Esophagus (tissue), 2 donors: ENCODE results near the gene BCL2. TPM values are rescaled to one million over a fixed set of nuclear protein-coding genes. Genes with fewer than 3 reads are reported as not detected.

ENCODE experiments used
- H3K27ac ChIP-seq, 2 donors: one replicate each; pipeline ENCODE4 v1.5.1; 2013; ENCODE audit warnings: low read depth in 2 of 2, mild to moderate bottlenecking in 2 of 2, inconsistent platforms in 1 of 2, low read length in 1 of 2, moderate library complexity in 1 of 2
- H3K27me3 ChIP-seq, 2 donors: one replicate each; pipeline ENCODE4 v1.6.1; 2013; ENCODE audit warnings: low read length in 2 of 2, control low read depth in 1 of 2, mild to moderate bottlenecking in 1 of 2; ENCODE audit not compliant: insufficient read depth in 2 of 2, control insufficient read depth in 1 of 2
- H3K36me3 ChIP-seq, 2 donors: one replicate each; pipeline ENCODE4 v1.6.1; 2013; ENCODE audit warnings: low read length in 1 of 2; ENCODE audit not compliant: control insufficient read depth in 2 of 2, insufficient read depth in 2 of 2
- H3K4me1 ChIP-seq, 2 donors: one replicate each; pipeline ENCODE4 v1.6.1; 2013; ENCODE audit warnings: low read length in 1 of 2; ENCODE audit not compliant: control insufficient read depth in 2 of 2, insufficient read depth in 2 of 2
- H3K4me3 ChIP-seq, 2 donors: one replicate each; pipeline ENCODE4 v1.5.1; 2013; ENCODE audit warnings: low read length in 2 of 2, mild to moderate bottlenecking in 2 of 2, low read depth in 1 of 2, moderate library complexity in 1 of 2
- H3K9me3 ChIP-seq, 2 donors: one replicate each; pipeline ENCODE4 v1.6.1; 2013; ENCODE audit warnings: mild to moderate bottlenecking in 2 of 2, low read depth in 1 of 2, low read length in 1 of 2, moderate library complexity in 1 of 2; ENCODE audit not compliant: control insufficient read depth in 2 of 2, insufficient read depth in 1 of 2
- WGBS, 2 donors: extraction: QIAGEN DNeasy Blood & Tissue Kit; methylation state at CpG; one replicate each; pipeline ENCODE4 v1.1.7; 2013; 5-methylcytosine and 5-hydroxymethylcytosine counted together
- polyA plus RNA-seq, 2 donors: library from polyadenylated mRNA; stranded (reverse); fragments of 200-250 nt; gene quantifications; one replicate each; pipeline ENCODE4 v1.2.3, GENCODE V29; 2013
- donor health status: healthy with polysubstance abuse.
- donor health status: Bipolar disorder and iron deficiency.

BCL2 gene
- polyA plus RNA-seq, 2 donors: 1.3 to 1.9 TPM

DNA sequence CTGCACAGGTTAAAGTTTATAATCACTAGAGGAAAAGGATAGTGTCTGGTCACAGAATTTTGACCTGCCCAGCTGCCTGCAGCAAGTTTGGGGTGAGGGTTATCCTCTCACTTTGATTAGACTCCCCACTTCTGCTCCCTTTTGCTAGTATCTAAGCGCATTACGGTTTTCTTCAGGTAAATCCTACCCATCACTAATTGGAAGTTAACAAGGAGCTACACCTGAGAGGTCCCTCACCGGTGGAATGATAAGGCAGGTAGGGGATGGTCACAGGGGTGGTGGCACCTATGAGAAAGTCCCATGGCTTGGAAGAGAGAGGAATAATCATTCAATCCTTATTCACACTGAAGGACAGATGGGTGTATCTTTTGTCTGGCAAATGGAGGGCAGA lies 7.6 kb downstream of the BCL2 start:
- Histone ChIP-seq H3K36me3 (no peaks in the 10 kb centered on the region), H3K27ac (no peak overlapping the region), H3K4me3 (no peak overlapping the region), H3K4me1 (peaks cover 0 to 2% of the 10 kb centered on the region in 2 donors), H3K27me3 (no peaks in the 10 kb centered on the region), H3K9me3 (no peaks in the 10 kb centered on the region)
- WGBS, 2 donors: 95 to 96% methylated on average over 3 of the region's 3 CpGs

DNA sequence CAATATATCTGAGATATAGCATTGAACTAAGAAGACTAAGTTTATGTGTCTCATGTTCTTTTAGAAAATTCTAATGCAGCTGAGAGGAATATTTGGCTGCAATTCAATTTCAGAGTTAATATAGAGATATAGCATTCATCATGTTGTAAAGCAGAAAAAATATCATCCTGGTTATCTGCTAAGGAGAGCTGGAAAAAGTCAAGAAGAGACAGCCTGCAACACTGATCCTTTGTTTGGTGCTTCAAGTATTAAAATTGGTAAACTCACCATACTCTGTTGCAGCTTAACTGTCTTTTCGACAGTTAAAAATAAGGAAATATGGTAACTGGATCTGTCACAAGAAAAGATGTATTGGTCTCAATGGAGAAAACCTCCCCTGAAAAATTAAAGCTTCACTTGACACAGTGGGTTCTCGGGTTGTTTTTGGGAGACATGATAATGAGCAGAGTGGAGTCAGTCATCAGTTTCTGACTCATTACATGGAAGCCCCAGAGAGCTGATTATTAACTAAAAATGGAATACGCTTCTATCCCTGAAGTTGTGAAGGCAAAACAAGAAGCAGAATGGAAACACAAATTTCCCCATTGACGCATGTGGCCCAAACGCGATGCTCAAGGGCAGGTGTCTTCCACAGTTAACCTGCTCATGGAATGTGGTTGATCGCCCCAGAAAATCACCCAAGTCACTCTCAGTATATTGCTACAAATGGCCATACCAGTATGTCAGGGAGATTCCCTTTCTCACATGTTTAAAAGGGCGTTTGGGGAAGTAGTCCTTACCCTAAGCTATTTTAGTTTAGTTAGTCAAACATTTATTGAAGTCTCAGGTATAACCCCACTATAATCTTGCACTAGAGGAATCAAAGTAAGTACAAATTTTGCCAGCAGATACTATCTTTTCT lies 8.2 kb downstream of the BCL2 start:
- no peaks in the 10 kb centered on the region for H3K9me3 ChIP-seq
- H3K27me3 ChIP-seq: no peaks in the 10 kb centered on the region
- H3K36me3 ChIP-seq: no peaks in the 10 kb centered on the region
- H3K4me1 ChIP-seq: peaks cover 0 to 2% of the 10 kb centered on the region in 2 donors
- no peak overlapping the region for H3K4me3 ChIP-seq
- no peak overlapping the region for H3K27ac ChIP-seq
- 76 to 80% methylated on average over 8 of the region's 8 CpGs for WGBS, 2 donors

- Histone ChIP-seq H3K36me3 (peaks cover 0 to 2% of the 10 kb centered on the region in 2 donors), H3K4me3 (no peak overlapping the region), H3K4me1 (peaks cover 0 to 2% of the 10 kb centered on the region in 2 donors), H3K9me3 (no peaks in the 10 kb centered on the region), H3K27ac (no peak overlapping the region), H3K27me3 (no peaks in the 10 kb centered on the region)
- 70 to 84% methylated on average over 5 of the region's 5 CpGs for WGBS, 2 donors
Measured at GRCh38 chr18:63309422-63309821, 10.1 kb downstream of the BCL2 start.

DNA sequence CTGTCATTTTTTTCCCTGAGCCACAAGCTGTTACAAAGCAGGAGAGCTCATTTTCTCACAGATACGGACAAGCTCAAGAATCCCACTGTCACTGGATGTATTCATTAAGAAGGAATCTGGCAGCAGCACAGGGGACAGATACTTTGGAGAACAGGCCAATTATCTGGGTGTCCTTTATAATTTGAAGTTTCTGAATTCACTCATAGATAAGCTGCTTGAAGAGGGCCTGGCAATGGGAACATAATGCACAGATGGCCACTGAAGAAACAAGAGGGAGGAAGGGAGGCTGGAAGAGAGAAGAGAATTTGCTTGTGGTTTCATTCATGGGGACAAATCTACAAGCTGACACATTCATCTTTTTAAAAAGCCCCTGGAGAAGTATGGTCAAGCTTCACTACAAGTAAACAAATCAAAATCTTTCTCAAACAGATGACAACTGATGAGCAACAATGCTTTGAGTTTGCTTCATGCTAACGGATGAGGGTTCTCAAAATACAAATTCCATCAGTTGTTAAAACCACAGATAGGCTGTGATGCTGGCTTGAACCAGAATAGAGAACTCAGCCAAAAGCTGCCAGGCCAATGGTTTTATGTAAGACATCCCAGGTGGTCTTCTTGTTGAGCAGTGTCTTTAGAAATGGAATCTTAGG lies 11.9 kb downstream of the BCL2 start:
- H3K27ac ChIP-seq: no peak overlapping the region
- H3K36me3 ChIP-seq: peaks cover 0 to 2% of the 10 kb centered on the region in 2 donors
- 67 to 69% methylated on average over 2 of the region's 2 CpGs for WGBS, 2 donors
- no peaks in the 10 kb centered on the region for H3K9me3 ChIP-seq
- peaks cover 0 to 2% of the 10 kb centered on the region in 2 donors for H3K4me1 ChIP-seq
- no peaks in the 10 kb centered on the region for H3K27me3 ChIP-seq
- no peak overlapping the region for H3K4me3 ChIP-seq

DNA sequence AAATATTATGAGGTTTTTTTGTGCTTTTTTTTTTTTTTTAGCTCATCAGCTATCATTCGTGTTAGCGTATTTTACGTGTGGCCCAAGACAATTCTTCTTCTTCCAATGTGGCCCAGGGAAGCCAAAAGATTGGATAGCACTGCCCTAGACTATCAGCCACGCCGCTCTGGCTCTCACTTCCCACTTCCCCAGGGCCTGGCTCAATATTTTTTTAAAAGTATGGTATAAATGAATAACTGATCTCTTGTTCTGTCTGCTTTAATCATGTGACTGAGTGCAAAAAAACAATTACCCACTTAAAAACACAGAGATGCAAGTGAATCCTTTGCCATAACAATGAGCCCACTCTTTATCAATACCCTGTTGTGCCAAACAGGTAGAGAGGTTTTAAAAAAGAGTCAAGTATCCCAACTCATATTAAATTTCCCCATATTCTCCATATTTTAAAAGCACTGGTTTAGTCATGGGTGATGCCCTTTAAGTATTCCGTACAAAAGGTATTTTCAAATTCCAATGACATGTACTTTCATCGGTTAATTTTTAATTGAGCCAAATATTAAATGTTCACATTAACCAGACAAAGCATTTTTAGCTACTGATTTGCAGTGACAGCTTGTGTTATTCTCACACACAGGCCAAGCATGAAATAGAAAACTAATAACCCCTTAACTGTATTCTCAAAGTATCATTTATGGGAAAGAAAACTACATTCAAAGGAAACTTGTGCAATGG lies 12.6 kb downstream of the BCL2 start:
- Histone ChIP-seq H3K4me3 (no peak overlapping the region), H3K4me1 (peaks cover 0 to 2% of the 10 kb centered on the region in 2 donors), H3K36me3 (peaks cover 0 to 2% of the 10 kb centered on the region in 2 donors), H3K27me3 (no peaks in the 10 kb centered on the region), H3K9me3 (no peaks in the 10 kb centered on the region), H3K27ac (no peak overlapping the region)
- WGBS, 2 donors: 83 to 92% methylated on average over 7 of the region's 7 CpGs

DNA sequence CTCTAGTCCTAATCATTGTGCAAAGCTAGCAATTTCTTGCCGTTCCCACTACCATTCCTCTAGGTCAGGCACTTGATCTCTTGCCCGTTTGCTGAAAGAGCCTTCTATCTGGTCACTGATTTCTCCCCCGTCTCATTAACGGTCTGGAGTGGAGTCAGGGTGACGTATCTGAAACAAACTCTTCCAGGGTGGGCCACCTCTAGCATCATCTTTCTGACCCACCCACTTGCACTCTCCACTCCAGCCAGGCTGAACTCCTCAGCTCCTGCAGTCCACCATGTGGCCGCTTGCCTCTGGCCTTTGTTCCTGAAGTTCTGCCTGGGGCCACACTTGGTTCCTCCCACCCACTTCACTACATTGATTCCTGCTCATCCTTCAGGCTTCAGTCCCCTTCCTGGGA lies 13.3 kb downstream of the BCL2 start:
- Histone ChIP-seq H3K4me1 (peaks cover 0 to 2% of the 10 kb centered on the region in 2 donors), H3K9me3 (no peaks in the 10 kb centered on the region), H3K27me3 (no peaks in the 10 kb centered on the region), H3K4me3 (no peak overlapping the region), H3K27ac (no peak overlapping the region), H3K36me3 (peaks cover 0 to 2% of the 10 kb centered on the region in 2 donors)
- 87% methylated on average over 6 of the region's 6 CpGs for WGBS, 2 donors

- Histone ChIP-seq H3K4me3 (no peak overlapping the region), H3K4me1 (peaks cover 0 to 6% of the 10 kb centered on the region in 2 donors), H3K36me3 (peaks cover 0 to 2% of the 10 kb centered on the region in 2 donors), H3K27me3 (no peaks in the 10 kb centered on the region), H3K27ac (no peak overlapping the region), H3K9me3 (no peaks in the 10 kb centered on the region)
- WGBS, 2 donors: 71 to 77% methylated on average over 3 of the region's 3 CpGs
Measured at GRCh38 chr18:63303547-63303946, 16.0 kb downstream of the BCL2 start.

GRCh38 chr18:63302636-63303405 lies 16.7 kb downstream of the BCL2 start:
- WGBS, 2 donors: 60 to 66% methylated on average over 5 of the region's 5 CpGs
- H3K4me3 ChIP-seq: no peak overlapping the region
- H3K9me3 ChIP-seq: no peaks in the 10 kb centered on the region
- H3K4me1 ChIP-seq: peaks cover 0 to 6% of the 10 kb centered on the region in 2 donors
- peaks cover 0 to 2% of the 10 kb centered on the region in 2 donors for H3K36me3 ChIP-seq
- no peak overlapping the region for H3K27ac ChIP-seq
- no peaks in the 10 kb centered on the region for H3K27me3 ChIP-seq

- H3K4me3 ChIP-seq: no peak overlapping the region
- no peak overlapping the region for H3K27ac ChIP-seq
- no peaks in the 10 kb centered on the region for H3K27me3 ChIP-seq
- 51 to 70% methylated on average over 4 of the region's 4 CpGs for WGBS, 2 donors
- no peaks in the 10 kb centered on the region for H3K9me3 ChIP-seq
- peaks cover 0 to 2% of the 10 kb centered on the region in 2 donors for H3K36me3 ChIP-seq
- H3K4me1 ChIP-seq: peaks cover 0 to 7% of the 10 kb centered on the region in 2 donors
Measured at GRCh38 chr18:63302220-63302619, 17.3 kb downstream of the BCL2 start.
